Dermis microvascular lymphatic vessel endothelial cell (primary cell): ENCODE measurements around the gene TRRAP. TPM values are rescaled to one million over a fixed set of nuclear protein-coding genes. Genes with fewer than 3 reads are reported as not detected.

Experiments used
- DNase-seq, 2 donors: peaks; one replicate each; pipeline versions ENCODE4 v3.0.0 to v3.0.0-alpha.2; 2010; ENCODE audit warnings: low read depth in 2 of 2
- total RNA-seq: library from RNA; depleted of rRNA; stranded (reverse); fragments of >200 nt; gene quantifications from 2 replicates; pipeline ENCODE4 v1.2.1, GENCODE V29; 2014

The TRRAP gene
- total RNA-seq, 1 donor from 2014 or later: 11.9 TPM

- no peak for DNase-seq
These were observed 110.3 kb downstream of the TRRAP start for GRCh38 chr7:98988641-98989040.

GRCh38 chr7:98990356-98990755 is 112.0 kb downstream of the TRRAP start:
- no peak for DNase-seq

GRCh38 chr7:98991141-98991540 is 112.8 kb downstream of the TRRAP start:
- DNase-seq: no peak

- no peak for DNase-seq
These were observed 113.7 kb downstream of the TRRAP start for GRCh38 chr7:98992076-98992475.

GRCh38 chr7:98993024-98993897 is 114.9 kb downstream of the TRRAP start:
- DNase-seq: no peak

GRCh38 chr7:98994046-98994944 is 116.0 kb downstream of the TRRAP start:
- DNase-seq: no peak

GRCh38 chr7:98995111-98995510 is 116.8 kb downstream of the TRRAP start:
- no peak for DNase-seq

- DNase-seq: no peak
These were observed 117.3 kb downstream of the TRRAP start for GRCh38 chr7:98995523-98996149.

- no peak for DNase-seq
These were observed 117.8 kb downstream of the TRRAP start for GRCh38 chr7:98996150-98996552.

- no peak for DNase-seq
These were observed 119.5 kb downstream of the TRRAP start for GRCh38 chr7:98997846-98998245.

GRCh38 chr7:98998821-98999725 is 120.7 kb downstream of the TRRAP start:
- no peak for DNase-seq

- no peak for DNase-seq
These were observed 122.0 kb downstream of the TRRAP start for GRCh38 chr7:99000196-99000903.

- no peak for DNase-seq
These were observed 122.7 kb downstream of the TRRAP start for GRCh38 chr7:99000904-99001465.

- no peak for DNase-seq
These were observed 123.3 kb downstream of the TRRAP start for GRCh38 chr7:99001482-99002147.

- DNase-seq: no peak
These were observed 124.0 kb downstream of the TRRAP start for GRCh38 chr7:99002148-99002826.

- no peak for DNase-seq
These were observed 124.5 kb downstream of the TRRAP start for GRCh38 chr7:99002827-99003212.

- DNase-seq: no peak
These were observed 125.1 kb downstream of the TRRAP start for GRCh38 chr7:99003419-99003818.

- DNase-seq: no peak
These were observed 125.9 kb downstream of the TRRAP start for GRCh38 chr7:99004216-99004615.
